HL-60/S4 (cell line): Measurements from ENCODE around the gene MAL.

Experiments used
- in situ Hi-C: fragments of 300-500 bp; cut with MboI; formaldehyde crosslinking; loops from 2 replicates; pipeline ENCODE4 v1.14.3; 2022; ENCODE audit warnings: low sequenced_read_pairs

Gene MAL

GRCh38 chr2:95047629-95048510, 22.4 kb downstream of the MAL start:
- in situ Hi-C loops: no loop called here

- in situ Hi-C loops: no loop called here
These were observed 23.5 kb downstream of the MAL start for GRCh38 chr2:95048825-95049682.

- in situ Hi-C loops: no loop called here
These were observed 24.1 kb downstream of the MAL start for GRCh38 chr2:95049683-95049955.

GRCh38 chr2:95049961-95050360, 24.5 kb downstream of the MAL start:
- in situ Hi-C loops: no loop called here

GRCh38 chr2:95050385-95051300, 25.1 kb downstream of the MAL start:
- in situ Hi-C loops: no loop called here

DNA sequence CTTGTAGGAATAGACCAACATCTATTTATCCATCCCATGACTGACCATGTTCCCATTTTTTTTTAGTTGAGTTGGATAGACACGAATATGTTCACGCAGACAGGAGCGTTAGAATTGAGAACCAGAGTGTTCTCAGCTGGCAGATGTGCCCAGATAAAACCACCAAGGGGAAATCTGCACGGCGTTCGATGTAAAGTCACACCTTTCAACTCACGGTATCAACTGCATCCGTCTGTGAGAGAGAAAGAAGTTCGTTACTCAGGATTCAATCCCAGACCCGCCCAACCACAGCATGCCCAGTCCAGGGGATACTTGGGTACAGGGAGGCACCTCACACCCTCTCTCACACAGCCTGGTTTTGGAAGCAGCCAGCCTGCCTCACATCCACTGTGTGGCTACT, 26.1 kb downstream of the MAL start:
- in situ Hi-C loops: no loop called here

DNA sequence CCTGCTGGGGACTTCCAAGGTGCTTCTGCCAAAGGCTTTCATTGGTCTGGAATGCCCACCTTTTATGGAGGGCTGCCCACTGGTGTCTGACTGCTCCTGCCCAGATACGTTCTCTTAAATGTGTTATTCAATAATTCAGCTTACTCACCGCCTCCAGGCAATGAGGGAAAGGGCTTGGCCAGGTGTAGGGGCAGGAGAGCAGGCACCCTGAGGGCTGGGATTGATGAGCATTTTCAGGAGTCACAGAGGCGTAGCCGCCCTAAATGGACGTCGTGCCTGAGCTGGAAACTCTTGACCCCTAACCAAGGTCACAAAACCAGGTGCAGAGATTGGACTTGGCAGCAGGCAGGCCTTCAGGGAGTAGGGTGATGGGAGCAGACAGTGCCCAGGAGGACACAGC, 26.8 kb downstream of the MAL start:
- in situ Hi-C loops: no loop called here

DNA sequence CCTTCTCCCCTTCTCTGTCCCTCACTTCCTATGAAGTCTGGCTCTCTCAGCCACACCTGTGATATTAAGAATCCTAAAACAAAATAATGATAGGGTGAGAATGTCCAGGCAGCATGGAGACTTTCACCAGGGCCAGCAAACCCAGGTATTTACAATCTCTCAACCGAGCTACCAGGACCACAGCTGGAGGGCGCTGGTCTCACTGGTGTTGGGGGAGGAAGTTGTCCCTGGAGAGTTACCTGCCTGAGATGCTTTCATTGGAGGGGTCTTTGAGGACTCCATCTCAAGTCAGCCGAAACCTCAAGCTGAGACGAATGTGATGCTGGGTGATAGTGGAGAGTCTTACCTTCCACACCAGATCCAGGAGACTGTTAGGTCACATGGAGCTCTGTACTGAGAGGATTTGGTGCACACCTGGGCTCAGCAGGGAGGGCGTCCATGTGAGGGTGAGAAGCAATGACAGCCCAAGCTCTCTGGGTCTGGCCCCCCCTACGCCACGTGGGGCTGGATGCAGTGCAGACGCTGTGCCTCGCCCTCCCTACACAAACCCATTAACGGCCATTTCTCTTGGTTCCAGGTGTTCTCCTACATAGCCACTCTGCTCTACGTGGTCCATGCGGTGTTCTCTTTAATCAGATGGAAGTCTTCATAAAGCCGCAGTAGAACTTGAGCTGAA, 27.4 kb downstream of the MAL start:
- in situ Hi-C loops: no loop called here

GRCh38 chr2:95053543-95053942, 28.0 kb downstream of the MAL start:
- in situ Hi-C loops: no loop called here

- in situ Hi-C loops: no loop called here
These were observed 28.5 kb downstream of the MAL start for GRCh38 chr2:95054016-95054415.

DNA sequence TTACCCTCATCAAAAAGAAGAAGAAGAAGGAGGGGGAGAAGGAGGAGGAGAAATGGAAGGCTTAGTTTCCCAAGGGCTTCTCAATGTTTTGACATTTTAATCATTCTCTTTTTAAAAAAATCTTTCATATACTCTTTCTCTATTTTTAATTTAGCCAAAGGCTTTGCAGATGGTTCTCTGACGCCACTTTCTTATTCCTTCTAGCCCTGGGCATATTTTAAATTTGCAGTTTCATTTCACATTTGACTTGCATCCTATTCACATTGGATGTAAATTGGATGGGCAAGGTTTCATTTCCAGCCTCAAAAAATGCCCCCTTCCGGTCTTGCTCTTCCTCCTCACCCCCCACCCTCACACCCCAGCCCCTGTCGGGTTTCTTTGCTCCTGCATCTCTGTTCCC, 29.8 kb downstream of the MAL start:
- in situ Hi-C loops: no loop called here

DNA sequence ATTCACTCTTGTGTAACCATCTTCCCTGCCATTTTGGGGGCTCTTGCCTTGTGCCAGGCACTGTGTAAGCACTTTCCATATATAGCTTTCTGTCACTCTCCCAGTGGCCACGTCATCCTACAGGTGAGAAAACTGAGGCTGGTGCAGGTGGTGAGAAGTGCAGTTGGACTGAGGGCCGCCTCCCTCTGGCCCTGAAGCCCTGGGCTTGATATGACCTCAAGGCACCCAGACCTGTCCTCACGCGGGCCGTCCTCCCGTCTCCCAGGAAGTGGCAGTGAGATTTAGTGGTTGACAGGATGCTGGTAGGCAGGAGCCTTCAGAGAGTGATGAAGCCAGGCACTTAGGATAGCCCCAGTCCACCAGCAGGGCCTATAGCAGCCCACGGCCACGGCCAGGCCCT, 30.5 kb downstream of the MAL start:
- in situ Hi-C loops: no loop called here

DNA sequence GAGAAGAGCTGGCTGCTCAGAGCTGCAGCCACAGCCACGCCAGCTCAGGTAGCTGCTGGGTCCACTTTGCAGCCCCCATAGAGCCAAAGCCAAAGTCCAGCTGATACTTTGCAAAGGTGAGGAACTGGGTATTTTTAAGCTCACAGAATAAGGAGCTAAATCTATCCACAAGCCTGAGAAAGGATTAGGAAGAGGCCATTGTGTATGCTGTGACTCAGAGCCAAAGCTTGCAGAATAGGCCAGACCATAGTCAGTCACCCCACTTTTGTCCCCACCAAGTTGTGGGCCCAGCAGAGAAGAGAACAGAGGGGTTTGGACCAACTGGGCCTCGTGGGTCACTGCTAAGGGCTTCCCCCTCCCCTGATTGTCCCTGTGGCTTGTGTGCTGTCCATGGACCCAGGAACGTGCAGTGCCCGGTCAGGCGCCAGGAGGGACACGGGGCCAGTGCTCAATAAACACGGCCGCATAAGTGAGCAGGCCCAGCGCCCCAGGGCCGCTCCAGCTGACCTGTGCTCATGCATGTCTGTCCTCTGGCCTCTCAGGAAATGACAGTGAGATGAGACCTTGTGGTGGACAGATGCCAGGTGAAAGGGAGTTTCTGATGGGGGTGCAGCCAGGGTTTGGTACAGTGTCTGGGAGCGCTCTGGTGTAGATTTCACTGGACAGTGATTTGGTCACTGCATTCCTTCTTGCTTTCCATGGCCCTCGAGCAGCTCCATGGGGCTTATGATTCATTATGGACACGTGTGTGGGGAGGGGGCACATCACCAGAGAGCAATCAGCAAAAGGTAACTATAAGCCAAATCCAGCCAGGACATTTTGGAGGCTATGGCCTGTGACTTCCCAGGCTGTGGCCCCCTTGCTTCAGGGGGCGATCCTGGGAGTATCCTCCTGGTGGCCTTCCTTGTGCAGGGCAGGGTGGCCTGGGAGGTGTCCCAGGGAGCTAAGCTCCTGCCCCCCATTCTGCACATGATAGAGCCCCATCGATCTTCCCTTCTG, 31.3 kb downstream of the MAL start:
- in situ Hi-C loops: no loop called here

DNA sequence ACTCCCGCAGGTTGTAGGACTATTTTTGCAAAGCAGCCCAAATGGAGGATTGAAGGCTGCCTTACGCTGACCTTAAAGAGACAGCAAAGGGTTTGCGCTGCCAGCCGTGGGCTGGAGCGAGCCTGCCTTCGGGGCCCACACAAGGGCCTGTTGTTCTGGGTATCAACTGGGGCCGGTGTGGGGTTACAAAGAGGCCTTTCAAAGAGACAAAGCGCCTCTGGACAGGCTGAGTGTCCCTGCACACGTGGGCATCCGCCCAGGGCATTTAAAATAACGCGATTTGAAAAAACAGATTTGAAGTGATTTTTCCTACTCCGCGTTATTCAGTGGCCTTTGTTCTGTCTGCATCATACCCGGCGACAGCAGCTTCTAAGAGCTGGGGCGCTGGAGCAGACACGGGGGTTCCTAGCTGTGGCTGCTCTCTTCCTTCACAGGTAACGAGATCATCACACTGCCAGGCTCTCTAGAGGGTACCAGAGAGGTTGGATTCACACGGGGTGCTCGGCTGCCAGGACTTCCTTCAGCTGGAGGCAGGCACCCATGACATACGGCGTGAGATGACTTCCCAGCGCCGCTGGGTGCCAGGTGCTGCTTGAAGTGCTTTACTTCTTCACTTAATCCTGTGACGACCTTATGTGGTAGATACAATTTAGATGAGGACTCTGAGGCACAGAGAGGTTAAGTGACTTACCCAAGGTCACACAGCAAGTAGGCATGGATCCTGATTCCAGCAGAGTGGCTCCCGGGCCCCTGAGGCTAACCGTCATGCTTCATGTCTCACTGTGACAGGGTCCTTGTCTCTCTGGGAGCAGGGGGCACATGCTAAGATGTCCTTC, 32.2 kb downstream of the MAL start:
- in situ Hi-C loops: no loop called here

DNA sequence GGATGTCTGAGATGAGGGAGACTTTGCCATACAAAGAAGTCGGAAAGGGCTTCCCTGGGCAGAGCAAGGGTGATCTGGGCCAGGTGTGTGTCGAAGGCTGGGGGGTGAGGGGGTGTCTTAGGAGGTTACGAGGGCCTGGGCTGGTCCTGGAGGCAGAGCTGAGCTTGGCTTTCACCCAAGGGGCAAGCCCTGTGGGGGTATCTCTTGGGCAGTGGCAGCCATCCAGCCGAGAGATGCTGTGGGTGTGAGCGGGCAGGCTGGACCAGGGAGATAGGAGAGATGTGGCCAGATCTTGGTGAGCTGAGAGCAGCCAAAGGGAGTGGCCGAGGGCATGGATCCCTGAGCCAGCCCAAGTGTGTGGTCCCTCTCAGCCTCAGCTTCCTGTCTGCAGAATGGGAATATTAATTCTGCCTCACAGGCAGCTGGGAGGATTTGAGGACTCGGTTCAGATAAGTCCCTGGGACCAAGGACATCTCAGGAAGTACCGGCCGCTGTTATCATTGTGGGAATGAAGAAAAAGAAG, 33.0 kb downstream of the MAL start:
- in situ Hi-C loops: no loop called here

DNA sequence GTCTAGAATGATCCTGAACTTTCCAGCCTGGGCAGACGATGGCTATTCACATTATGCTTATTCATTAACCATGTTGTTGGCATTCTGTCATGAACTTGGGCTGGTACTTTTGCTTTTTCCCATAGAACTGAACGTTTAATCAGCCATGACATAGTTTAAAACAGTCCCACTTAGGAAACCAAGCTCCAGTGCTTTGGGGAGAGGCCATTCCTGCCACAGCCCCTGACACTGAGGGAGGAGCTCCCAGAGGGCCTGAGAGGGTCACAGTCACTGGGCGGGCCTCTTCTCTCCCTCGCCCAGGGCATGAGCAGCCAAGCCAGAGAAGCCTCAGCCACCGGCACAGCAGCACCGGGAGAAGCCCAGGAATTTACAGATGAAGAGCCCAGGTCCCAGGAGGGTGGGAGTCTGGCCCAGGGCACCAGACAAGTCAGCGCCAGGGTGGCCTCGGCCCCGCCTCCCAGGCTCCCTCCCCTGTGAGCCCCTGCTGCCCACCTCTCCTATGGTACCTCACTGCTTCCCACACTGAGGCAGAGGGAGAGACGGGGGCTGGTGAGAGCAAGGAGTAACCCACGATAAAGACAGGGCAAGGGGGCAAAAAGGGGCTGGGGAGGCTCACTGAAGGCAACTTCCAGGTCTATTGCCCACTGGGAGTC, 33.6 kb downstream of the MAL start:
- in situ Hi-C loops: no loop called here

DNA sequence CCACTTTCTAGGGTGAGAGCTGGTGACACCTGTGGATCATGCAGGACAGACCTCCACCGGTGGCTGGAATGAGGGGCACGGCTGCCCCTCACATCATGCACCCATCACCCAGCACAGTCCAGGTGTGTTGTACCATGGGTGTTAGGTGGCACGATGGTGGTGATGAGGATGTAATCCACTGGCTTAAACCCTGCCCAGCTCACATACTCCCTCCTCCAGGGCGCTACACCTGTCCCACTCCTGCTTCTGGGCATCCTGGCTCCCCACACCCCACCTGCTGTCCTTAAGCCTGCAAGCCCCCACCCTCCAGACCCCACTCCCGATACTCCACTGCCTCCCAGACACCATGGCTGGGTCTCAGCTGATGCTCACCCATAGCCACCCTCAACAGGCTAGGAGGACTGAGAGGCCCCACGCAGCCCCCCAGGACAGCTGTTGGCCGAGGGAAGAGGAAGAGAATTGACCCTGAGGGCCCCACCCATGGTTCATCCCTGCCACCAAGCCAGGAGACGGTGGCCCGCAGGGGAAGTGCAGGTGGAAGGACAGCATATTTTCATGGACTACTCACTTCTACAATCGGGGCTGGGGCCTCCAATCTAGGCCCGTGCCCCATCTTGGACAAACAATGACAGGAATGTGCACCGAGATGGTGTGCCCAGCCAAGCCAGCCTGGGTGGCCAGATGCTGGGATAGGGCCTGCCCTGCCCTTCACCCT, 34.3 kb downstream of the MAL start:
- in situ Hi-C loops: no loop called here
